CD4-positive, alpha-beta memory T cell (primary cell): Measurements from ENCODE around the gene ALDH1A1. TPM values are rescaled to one million over a fixed set of nuclear protein-coding genes. Genes with fewer than 3 reads are reported as not detected.
A peak's percentile ranks its signal among the peaks of the same experiment; 100 is the strongest.

Source experiments
- CTCF ChIA-PET: fragments of 350-600 bp; sonication (Branson Sonifier 250); formaldehyde crosslinking; loops from one replicate; lab custom pipeline; 2021; ENCODE audit warnings: inconsistent platforms; ENCODE audit not compliant: partially characterized antibody; lab: Charles Lee
- POLR2A ChIA-PET: fragments of 350-600 bp; sonication (Branson Sonifier 250); formaldehyde crosslinking; loops from one replicate; lab custom pipeline; 2021; ENCODE audit not compliant: partially characterized antibody; lab: Charles Lee
- DNase-seq, 5 donors: peaks; one replicate each; pipeline versions ENCODE4 v3.0.0 to v3.0.0-alpha.2; 2020 to 2022; ENCODE audit warnings: mixed read lengths in 1 of 5
- H3K27ac ChIP-seq: one replicate; pipeline ENCODE4 v1.7.0; 2013; ENCODE audit warnings: low read depth, low read length
- H3K27me3 ChIP-seq: 2 replicates; pipeline ENCODE4 v1.7.0; 2013; ENCODE audit warnings: mild to moderate bottlenecking, low read length, moderate library complexity; ENCODE audit not compliant: insufficient read depth
- H3K36me3 ChIP-seq: 2 replicates; pipeline ENCODE4 v1.7.0; 2013; ENCODE audit warnings: mild to moderate bottlenecking, low read length, moderate library complexity; ENCODE audit not compliant: insufficient read depth
- H3K4me1 ChIP-seq: 2 replicates; pipeline ENCODE4 v1.7.0; 2013; ENCODE audit warnings: mild to moderate bottlenecking, low read length, moderate library complexity; ENCODE audit not compliant: insufficient read depth
- H3K4me3 ChIP-seq, 2 donors: one replicate each; pipeline ENCODE4 v1.7.0; 2013; ENCODE audit warnings: low read length in 2 of 2, mild to moderate bottlenecking in 1 of 2
- H3K9me3 ChIP-seq, 2 donors: one replicate each; pipeline ENCODE4 v1.7.0; 2013; ENCODE audit warnings: low read length in 2 of 2, control low read depth in 1 of 2; ENCODE audit not compliant: control insufficient read depth in 1 of 2
- H3K27ac Mint-ChIP-seq, 7 donors: one replicate each; pipeline ENCODE4 v1.8.0; 2020 to 2021; ENCODE audit warnings: mixed read lengths in 7 of 7, mild to moderate bottlenecking in 6 of 7, inconsistent platforms in 3 of 7, moderate library complexity in 3 of 7
- H3K27me3 Mint-ChIP-seq, 2 donors: one replicate each; pipeline ENCODE4 v1.8.0; 2020 to 2021; ENCODE audit warnings: mixed read lengths in 2 of 2
- H3K36me3 Mint-ChIP-seq, 2 donors: one replicate each; pipeline ENCODE4 v1.8.0; 2020 to 2021; ENCODE audit warnings: mixed read lengths in 2 of 2, inconsistent platforms in 1 of 2, mild to moderate bottlenecking in 1 of 2
- H3K4me1 Mint-ChIP-seq, 4 donors: one replicate each; pipeline ENCODE4 v1.8.0; 2020 to 2021; ENCODE audit warnings: mixed read lengths in 4 of 4, mild to moderate bottlenecking in 1 of 4
- H3K4me3 Mint-ChIP-seq, 8 donors: one replicate each; pipeline ENCODE4 v1.8.0; 2020 to 2021; ENCODE audit warnings: mixed read lengths in 8 of 8, mild to moderate bottlenecking in 7 of 8, moderate library complexity in 6 of 8, inconsistent platforms in 3 of 8
- H3K9me3 Mint-ChIP-seq, 8 donors: one replicate each; pipeline ENCODE4 v1.8.0; 2020 to 2021; ENCODE audit warnings: mixed read lengths in 8 of 8, mild to moderate bottlenecking in 5 of 8, inconsistent platforms in 3 of 8, moderate library complexity in 1 of 8
- intact Hi-C: fragments of 100-400 bp; cut with micrococcal nuclease; formaldehyde crosslinking; loops from one replicate; pipeline ENCODE4 v1.15.1; 2023
- polyA plus RNA-seq, 2 donors: library from polyadenylated mRNA; unstranded; fragments of 300-500 nt; fragmentation: Illumina TruSeq; gene quantifications; one replicate each; pipeline ENCODE4 v1.2.3, GENCODE V29; 2021
- total RNA-seq, 2 experiments: library from RNA; stranded (reverse); gene quantifications; one replicate each; pipeline ENCODE4 v1.2.3, GENCODE V29; 2021

ALDH1A1 gene
- total and polyA plus RNA-seq, 4 experiments from 2014 or later = 0.44 to 1.2 TPM; not detected in 2

DNA sequence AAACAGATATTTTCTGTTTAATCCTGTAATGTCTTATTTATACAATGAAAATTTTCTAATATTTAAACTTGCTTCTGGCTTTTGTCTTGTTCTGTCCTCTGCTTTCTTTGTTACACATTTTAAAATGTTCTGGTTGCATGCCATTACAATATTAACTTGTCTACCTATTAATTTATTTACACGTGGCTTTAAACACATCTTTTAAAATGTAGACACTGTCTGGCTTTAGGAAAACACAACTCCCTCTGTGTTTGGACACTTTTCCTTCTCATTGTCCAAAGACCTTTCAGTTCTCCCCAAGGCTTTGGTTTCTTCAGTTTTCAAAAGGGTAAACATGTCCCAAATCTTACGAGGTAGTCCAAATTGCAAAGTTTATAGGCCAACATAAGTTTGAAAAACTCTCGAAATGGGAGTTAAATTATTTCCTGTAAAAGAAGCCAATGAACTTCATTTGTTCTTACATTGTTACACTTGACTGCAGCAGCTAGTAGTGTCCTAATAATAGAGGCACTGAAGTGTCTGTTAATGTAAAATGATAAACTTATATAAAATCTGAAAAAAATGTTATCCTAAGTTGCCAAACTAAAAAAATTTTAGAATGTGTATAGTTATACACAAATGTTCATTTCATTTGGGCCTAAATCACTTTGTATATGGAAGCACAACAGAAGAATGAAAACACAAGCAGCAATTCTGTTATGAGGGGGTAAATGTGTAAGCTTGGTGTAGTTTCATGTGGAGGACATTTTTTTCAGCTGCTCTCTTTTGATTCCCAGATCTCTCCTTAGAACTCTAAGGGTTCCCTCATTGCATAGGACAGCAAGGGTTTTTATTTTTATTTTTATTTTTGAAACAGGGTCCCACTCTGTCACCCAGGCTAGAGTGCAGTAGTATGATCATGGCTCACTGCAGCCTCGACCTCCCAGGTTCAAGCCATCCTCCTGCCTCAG lies 53.8 kb downstream of the ALDH1A1 start:
- no peaks in the 10 kb centered on the region for H3K36me3 ChIP-seq
- H3K36me3 Mint-ChIP-seq = no peaks in the 10 kb centered on the region
- intact Hi-C loops = no loop called here
- no peak overlapping the region for H3K27ac ChIP-seq
- no peaks in the 10 kb centered on the region for H3K9me3 ChIP-seq
- H3K4me1 ChIP-seq = no peaks in the 10 kb centered on the region
- no peaks in the 10 kb centered on the region for H3K27me3 ChIP-seq
- H3K4me3 ChIP-seq = no peak overlapping the region
- H3K4me3 Mint-ChIP-seq = no peak overlapping the region
- H3K9me3 Mint-ChIP-seq = peaks cover 0 to 2% (median 0%) of the 10 kb centered on the region in 8 donors
- ChIA-PET POLR2A (no interaction called here), CTCF (no interaction called here)
- peaks cover 4 to 10% of the 10 kb centered on the region in 2 donors for H3K27me3 Mint-ChIP-seq
- H3K27ac Mint-ChIP-seq = peak overlapping the region in 1 of 7 donors; percentile 25
- DNase-seq = no peak
- H3K4me1 Mint-ChIP-seq = no peaks in the 10 kb centered on the region

DNA sequence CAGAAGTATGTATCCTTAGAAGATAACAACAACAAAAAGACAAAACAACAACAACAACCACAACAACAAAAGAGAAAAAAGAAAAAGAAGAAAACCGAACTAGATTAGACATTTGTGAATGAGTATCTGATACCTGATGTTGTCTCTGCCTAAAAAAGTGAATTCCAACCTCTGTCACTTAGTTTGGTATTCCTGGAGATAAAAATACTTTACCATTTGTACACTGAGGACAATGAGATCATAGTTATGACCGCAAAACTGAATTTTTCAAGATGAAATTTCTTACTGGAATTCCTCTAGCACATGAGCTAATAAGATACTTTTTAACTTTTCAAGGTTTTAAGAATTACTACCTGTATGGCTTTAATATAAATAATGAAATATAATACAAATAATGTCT lies 54.5 kb downstream of the ALDH1A1 start:
- ChIA-PET CTCF (no interaction called here), POLR2A (no interaction called here)
- Mint-ChIP-seq H3K27ac (no peak overlapping the region), H3K36me3 (no peaks in the 10 kb centered on the region), H3K27me3 (peaks cover 4 to 10% of the 10 kb centered on the region in 2 donors), H3K9me3 (peaks cover 0 to 2% (median 0%) of the 10 kb centered on the region in 8 donors), H3K4me3 (no peak overlapping the region), H3K4me1 (no peaks in the 10 kb centered on the region)
- Histone ChIP-seq H3K27ac (no peak overlapping the region), H3K36me3 (no peaks in the 10 kb centered on the region), H3K27me3 (no peaks in the 10 kb centered on the region), H3K9me3 (no peaks in the 10 kb centered on the region), H3K4me1 (no peaks in the 10 kb centered on the region), H3K4me3 (no peak overlapping the region)
- intact Hi-C loops = no loop called here
- no peak for DNase-seq

DNA sequence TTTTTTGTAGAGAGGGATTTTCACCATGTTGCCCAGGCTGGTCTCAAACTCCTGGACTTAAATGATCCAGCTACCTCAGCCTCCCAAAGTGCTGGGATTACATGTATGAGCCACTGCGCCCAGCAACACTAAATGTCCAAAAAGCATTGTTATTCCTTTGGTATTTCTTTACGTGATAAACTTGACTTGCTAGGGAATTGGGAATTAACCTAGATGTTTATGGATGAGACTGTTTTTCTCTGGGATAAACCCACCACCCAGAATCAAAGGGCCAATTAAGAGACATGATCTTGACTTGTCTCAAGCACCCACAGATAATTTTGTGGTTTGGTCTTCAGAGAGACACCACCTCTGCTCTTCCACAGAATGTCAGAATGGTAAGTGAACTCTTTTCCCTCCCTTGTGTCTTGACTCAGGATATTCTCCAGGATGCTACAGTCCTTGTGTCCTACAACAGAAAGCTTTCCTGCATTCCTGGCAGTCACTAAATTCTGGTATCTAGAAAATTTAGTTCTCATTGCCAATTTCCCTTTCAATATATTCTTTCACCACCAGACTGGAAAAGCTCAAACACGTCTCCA lies 55.7 kb downstream of the ALDH1A1 start:
- no peak overlapping the region for H3K27ac ChIP-seq
- no peaks in the 10 kb centered on the region for H3K27me3 ChIP-seq
- H3K36me3 ChIP-seq = no peaks in the 10 kb centered on the region
- H3K4me3 ChIP-seq = no peak overlapping the region
- DNase-seq = no peak
- Mint-ChIP-seq H3K27me3 (peaks cover 5 to 13% of the 10 kb centered on the region in 2 donors), H3K36me3 (no peaks in the 10 kb centered on the region), H3K4me3 (no peak overlapping the region), H3K4me1 (no peaks in the 10 kb centered on the region), H3K9me3 (peaks cover 0 to 2% (median 0%) of the 10 kb centered on the region in 8 donors), H3K27ac (no peak overlapping the region)
- intact Hi-C loops = no loop called here
- CTCF ChIA-PET = no interaction called here
- POLR2A ChIA-PET = no interaction called here
- H3K4me1 ChIP-seq = no peaks in the 10 kb centered on the region
- no peaks in the 10 kb centered on the region for H3K9me3 ChIP-seq

DNA sequence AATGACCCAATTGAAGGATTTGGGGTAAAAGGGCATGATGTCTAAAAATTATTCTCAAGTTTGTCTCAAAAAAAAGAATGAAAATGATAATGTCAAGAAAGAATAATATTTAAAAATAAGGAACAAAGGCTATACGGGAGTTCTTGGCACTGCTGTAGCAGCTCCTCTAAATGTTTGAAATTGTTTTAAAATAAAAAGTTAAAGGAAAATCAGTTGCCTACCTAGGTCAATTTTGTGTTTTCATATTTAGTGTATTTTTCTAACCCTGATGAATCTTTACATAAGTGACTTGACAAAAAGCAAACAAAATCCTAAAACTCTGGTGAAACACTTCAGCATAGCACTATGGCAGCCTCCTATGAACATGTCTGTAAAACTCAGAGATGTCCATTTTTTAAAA lies 56.4 kb downstream of the ALDH1A1 start:
- intact Hi-C loops = no loop called here
- CTCF ChIA-PET = no interaction called here
- Mint-ChIP-seq H3K4me3 (no peak overlapping the region), H3K9me3 (peaks cover 0 to 2% (median 0%) of the 10 kb centered on the region in 8 donors), H3K36me3 (no peaks in the 10 kb centered on the region), H3K4me1 (no peaks in the 10 kb centered on the region), H3K27ac (no peak overlapping the region), H3K27me3 (peaks cover 3 to 10% of the 10 kb centered on the region in 2 donors)
- no peak overlapping the region for H3K4me3 ChIP-seq
- no peak for DNase-seq
- no peaks in the 10 kb centered on the region for H3K27me3 ChIP-seq
- H3K9me3 ChIP-seq = no peaks in the 10 kb centered on the region
- no peaks in the 10 kb centered on the region for H3K36me3 ChIP-seq
- POLR2A ChIA-PET = no interaction called here
- no peaks in the 10 kb centered on the region for H3K4me1 ChIP-seq
- no peak overlapping the region for H3K27ac ChIP-seq

DNA sequence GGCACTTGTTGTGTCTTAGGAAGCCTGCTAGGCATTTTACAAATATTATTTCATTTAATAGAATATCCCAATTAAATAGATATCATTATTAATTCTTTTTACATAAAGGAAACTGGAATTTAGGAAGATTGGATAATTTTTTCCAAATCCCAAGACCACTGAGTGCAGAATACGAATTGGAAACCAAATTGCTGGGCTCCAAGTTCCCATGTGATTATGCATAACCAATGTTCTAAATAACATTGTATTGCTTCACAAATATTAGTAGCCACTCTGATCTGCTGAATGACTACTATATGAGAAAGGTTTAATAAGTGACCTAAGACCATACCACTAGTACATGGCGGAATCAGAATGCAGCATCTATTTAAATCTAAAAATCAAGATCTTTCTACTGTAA lies 57.7 kb downstream of the ALDH1A1 start:
- no peaks in the 10 kb centered on the region for H3K4me1 ChIP-seq
- CTCF ChIA-PET = no interaction called here
- H3K9me3 ChIP-seq = no peaks in the 10 kb centered on the region
- H3K4me3 ChIP-seq = no peak overlapping the region
- no peaks in the 10 kb centered on the region for H3K36me3 ChIP-seq
- intact Hi-C loops = no loop called here
- H3K27me3 ChIP-seq = no peaks in the 10 kb centered on the region
- H3K27ac ChIP-seq = no peak overlapping the region
- Mint-ChIP-seq H3K4me3 (no peak overlapping the region), H3K27me3 (peaks cover 4 to 10% of the 10 kb centered on the region in 2 donors), H3K9me3 (peaks cover 0 to 2% (median 0%) of the 10 kb centered on the region in 8 donors), H3K4me1 (no peaks in the 10 kb centered on the region), H3K36me3 (no peaks in the 10 kb centered on the region), H3K27ac (no peak overlapping the region)
- POLR2A ChIA-PET = no interaction called here
- DNase-seq = no peak

DNA sequence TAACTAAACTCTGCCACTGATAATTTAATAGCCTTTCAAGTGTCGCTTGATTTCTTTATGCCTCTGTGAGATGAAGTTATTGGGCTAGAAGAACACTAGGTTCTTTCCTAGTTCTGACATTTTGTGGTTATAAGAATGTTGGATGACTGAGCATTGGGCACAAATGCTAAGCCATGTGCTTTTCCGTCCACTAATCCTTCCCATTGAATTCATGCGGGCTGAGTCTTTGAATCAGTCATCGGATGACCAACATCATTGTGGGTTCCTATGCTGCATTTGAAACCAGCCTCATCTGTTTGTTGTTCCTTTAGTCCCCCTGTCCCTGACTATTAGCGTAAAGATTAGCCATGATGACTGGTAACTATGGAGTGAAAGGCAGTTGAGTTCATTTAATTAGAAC lies 58.5 kb downstream of the ALDH1A1 start:
- Mint-ChIP-seq H3K4me1 (no peaks in the 10 kb centered on the region), H3K9me3 (peaks cover 0 to 2% (median 0%) of the 10 kb centered on the region in 8 donors), H3K27me3 (peaks cover 4 to 10% of the 10 kb centered on the region in 2 donors), H3K4me3 (no peak overlapping the region), H3K27ac (no peak overlapping the region), H3K36me3 (no peaks in the 10 kb centered on the region)
- Histone ChIP-seq H3K27ac (no peak overlapping the region), H3K4me3 (no peak overlapping the region), H3K27me3 (no peaks in the 10 kb centered on the region), H3K9me3 (no peaks in the 10 kb centered on the region), H3K36me3 (no peaks in the 10 kb centered on the region), H3K4me1 (no peaks in the 10 kb centered on the region)
- POLR2A ChIA-PET = no interaction called here
- intact Hi-C loops = no loop called here
- CTCF ChIA-PET = no interaction called here
- DNase-seq = no peak

DNA sequence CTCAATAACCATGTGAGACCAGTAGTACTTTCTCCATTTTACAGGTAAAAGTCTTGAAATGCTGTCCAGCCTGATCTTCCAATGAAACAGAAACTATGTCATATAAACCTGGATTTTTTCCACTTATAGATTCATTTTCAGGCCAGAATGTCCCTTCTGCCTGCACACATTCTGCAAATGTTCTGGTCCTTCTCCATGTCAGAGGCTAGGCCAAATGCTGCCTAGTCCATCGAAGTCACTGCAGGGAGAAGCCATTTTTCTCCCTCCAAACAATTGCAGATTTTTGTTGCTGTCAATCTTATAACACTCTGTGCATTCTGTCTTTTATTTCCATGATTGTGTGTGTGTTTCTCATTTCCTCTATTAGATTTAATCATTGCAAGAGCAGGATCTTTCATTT lies 59.4 kb downstream of the ALDH1A1 start:
- no peak overlapping the region for H3K4me3 ChIP-seq
- no peak overlapping the region for H3K27ac ChIP-seq
- peaks cover 4 to 10% of the 10 kb centered on the region in 2 donors for H3K27me3 Mint-ChIP-seq
- H3K4me3 Mint-ChIP-seq = no peak overlapping the region
- H3K36me3 ChIP-seq = no peaks in the 10 kb centered on the region
- peaks cover 0 to 2% (median 0%) of the 10 kb centered on the region in 8 donors for H3K9me3 Mint-ChIP-seq
- no peaks in the 10 kb centered on the region for H3K4me1 Mint-ChIP-seq
- H3K4me1 ChIP-seq = no peaks in the 10 kb centered on the region
- ChIA-PET CTCF (no interaction called here), POLR2A (no interaction called here)
- H3K9me3 ChIP-seq = no peaks in the 10 kb centered on the region
- H3K27me3 ChIP-seq = no peaks in the 10 kb centered on the region
- no peak for DNase-seq
- intact Hi-C loops = no loop called here
- H3K36me3 Mint-ChIP-seq = no peaks in the 10 kb centered on the region
- H3K27ac Mint-ChIP-seq = no peak overlapping the region
